SK-N-MC (cell line): ENCODE data around the gene LRRC3.
"Not testable (repeated sequence)": the region's sequence is repeated elsewhere in the genome, so short reads cannot be mapped to it uniquely, and the experiment has no call there.

ENCODE experiments used
- DNase-seq: peaks from one replicate; pipeline ENCODE4 v3.0.0-alpha.2; 2011; ENCODE audit warnings: low read depth, low spot score
- H3K27ac ChIP-seq: fragments of 200-600 bp; sonication (generic); 2 replicates; pipeline ENCODE4 v1.5.1; 2016; ENCODE audit warnings: mixed run types
- H3K36me3 ChIP-seq: fragments of 200-600 bp; sonication (generic); 2 replicates; pipeline ENCODE4 v1.6.1; 2017; ENCODE audit warnings: antibody characterized with exemption, low read length, mixed read lengths; ENCODE audit not compliant: insufficient read depth
- H3K4me3 ChIP-seq: fragments of 200-600 bp; sonication (generic); 2 replicates; pipeline ENCODE4 v1.5.1; 2016
- H3K9ac ChIP-seq: fragments of 200-600 bp; sonication (generic); 2 replicates; pipeline ENCODE4 v1.8.0; 2017; ENCODE audit warnings: mixed run types, mixed read lengths; ENCODE audit not compliant: insufficient read length
- H3K9me3 ChIP-seq: fragments of 200-600 bp; sonication (generic); 2 replicates; pipeline ENCODE4 v1.6.1; 2017; ENCODE audit warnings: low read depth, mild to moderate bottlenecking, antibody characterized with exemption, low read length, moderate library complexity, mixed read lengths
- EZH2 ChIP-seq: fragments of 200-600 bp; sonication (generic); IDR thresholded peaks from one replicate; pipeline ENCODE4 v1.6.1; 2017; ENCODE audit warnings: antibody characterized with exemption
- FOXP2 ChIP-seq: optimal IDR thresholded peaks from 2 replicates; pipeline ENCODE3; 2011; ENCODE audit warnings: mild to moderate bottlenecking, moderate library complexity; ENCODE audit not compliant: insufficient read depth; ENCODE audit errors: extremely low read length, control extremely low read depth
- POLR2AphosphoS5 ChIP-seq: IDR thresholded peaks from 2 replicates; pipeline ENCODE4 v1.6.1; 2012; ENCODE audit warnings: mild to moderate bottlenecking, low read depth, low read length, borderline replicate concordance

LRRC3 gene

GRCh38 chr21:44415073-44416025 is 40.0 kb upstream of the LRRC3 start:
- no peaks in the 10 kb centered on the region for H3K36me3 ChIP-seq
- H3K9me3 ChIP-seq = no peaks in the 10 kb centered on the region
- no peak for DNase-seq
- H3K9ac ChIP-seq = no peak overlapping the region
- no peak overlapping the region for H3K27ac ChIP-seq
- H3K4me3 ChIP-seq = no peak overlapping the region
- TF ChIP-seq EZH2 (no peak), POLR2AphosphoS5 (no peak), FOXP2 (no peak)

DNA sequence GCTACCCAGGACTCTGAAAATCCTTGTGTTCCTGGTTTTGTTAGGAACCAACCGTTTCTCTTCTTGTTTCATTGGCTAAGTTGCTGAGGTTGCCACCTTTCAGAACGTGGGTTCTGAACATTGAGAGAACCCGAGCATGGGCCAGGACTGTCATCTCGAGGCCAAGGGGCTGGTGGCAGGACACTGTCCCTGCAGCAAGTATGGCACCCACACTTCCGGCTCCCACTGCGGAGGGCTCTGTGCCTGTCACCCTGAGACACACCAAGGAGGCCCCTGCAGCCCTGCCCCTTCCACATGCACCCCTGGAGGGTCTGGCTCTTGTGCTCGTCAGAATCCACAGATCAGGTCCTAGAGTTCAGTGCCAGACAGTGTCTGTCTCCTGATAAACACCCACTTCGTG is 39.1 kb upstream of the LRRC3 start:
- no peak overlapping the region for H3K27ac ChIP-seq
- TF ChIP-seq EZH2 (no peak), POLR2AphosphoS5 (no peak), FOXP2 (no peak)
- no peaks in the 10 kb centered on the region for H3K36me3 ChIP-seq
- DNase-seq = no peak
- H3K4me3 ChIP-seq = no peak overlapping the region
- H3K9ac ChIP-seq = no peak overlapping the region
- no peaks in the 10 kb centered on the region for H3K9me3 ChIP-seq

GRCh38 chr21:44417621-44418107 is 37.6 kb upstream of the LRRC3 start:
- not testable (repeated sequence) for H3K27ac ChIP-seq, H3K4me3 ChIP-seq, H3K9ac ChIP-seq, H3K36me3 ChIP-seq, H3K9me3 ChIP-seq, DNase-seq

DNA sequence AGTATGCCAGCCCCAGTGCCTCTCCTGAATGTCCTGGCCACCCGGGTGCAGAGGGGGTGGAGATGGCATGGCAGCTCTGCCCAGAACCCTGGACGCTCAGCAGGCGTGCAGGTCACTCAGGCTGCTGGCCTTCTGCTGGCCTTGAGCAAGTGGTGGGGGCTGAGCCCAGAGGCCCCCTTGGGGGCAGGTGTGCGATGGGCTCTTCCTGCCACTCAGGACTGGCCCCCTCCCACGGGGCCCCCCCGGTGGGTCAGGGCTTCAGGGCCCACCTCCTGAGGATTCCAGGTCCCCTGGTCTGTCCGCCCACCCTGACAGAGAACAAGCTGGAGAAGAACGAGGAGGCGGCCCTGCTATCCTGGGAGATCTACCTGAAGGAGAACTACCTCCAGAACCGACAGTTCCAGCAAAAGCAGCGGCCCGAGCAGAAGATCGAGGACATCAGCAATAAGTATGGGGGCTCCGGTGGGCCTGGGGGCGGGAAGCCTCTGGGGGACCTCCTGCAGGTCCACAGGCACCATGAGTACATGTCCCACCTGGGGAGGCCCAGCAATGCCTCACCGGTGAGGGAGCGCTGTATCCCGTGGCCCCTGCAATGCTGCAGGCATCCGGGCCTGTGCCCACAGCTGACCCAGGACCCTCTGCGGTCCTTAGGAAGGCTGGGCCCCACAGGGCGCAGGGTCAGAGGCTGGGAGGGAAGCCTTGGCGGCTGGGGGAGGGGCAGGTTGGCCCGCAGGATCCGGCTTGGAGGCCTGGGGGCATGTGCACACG is 37.0 kb upstream of the LRRC3 start:
- no peak for DNase-seq
- H3K9ac ChIP-seq = no peak overlapping the region
- H3K4me3 ChIP-seq = no peak overlapping the region
- H3K27ac ChIP-seq = no peak overlapping the region
- no peaks in the 10 kb centered on the region for H3K36me3 ChIP-seq
- H3K9me3 ChIP-seq = no peaks in the 10 kb centered on the region
- TF ChIP-seq EZH2 = no peak
- TF ChIP-seq POLR2AphosphoS5 = no peak
- TF ChIP-seq FOXP2 = no peak

GRCh38 chr21:44418876-44419230 is 36.5 kb upstream of the LRRC3 start:
- H3K27ac ChIP-seq = no peak overlapping the region
- no peaks in the 10 kb centered on the region for H3K36me3 ChIP-seq
- no peak overlapping the region for H3K9ac ChIP-seq
- TF ChIP-seq FOXP2 (no peak), EZH2 (no peak), POLR2AphosphoS5 (no peak)
- no peaks in the 10 kb centered on the region for H3K9me3 ChIP-seq
- no peak for DNase-seq
- H3K4me3 ChIP-seq = no peak overlapping the region

GRCh38 chr21:44419679-44420078 is 35.6 kb upstream of the LRRC3 start:
- no peak overlapping the region for H3K4me3 ChIP-seq
- no peak for DNase-seq
- H3K9ac ChIP-seq = no peak overlapping the region
- TF ChIP-seq POLR2AphosphoS5 = no peak
- TF ChIP-seq EZH2 = no peak
- no peak for TF ChIP-seq FOXP2
- no peaks in the 10 kb centered on the region for H3K9me3 ChIP-seq
- H3K36me3 ChIP-seq = no peaks in the 10 kb centered on the region
- no peak overlapping the region for H3K27ac ChIP-seq

DNA sequence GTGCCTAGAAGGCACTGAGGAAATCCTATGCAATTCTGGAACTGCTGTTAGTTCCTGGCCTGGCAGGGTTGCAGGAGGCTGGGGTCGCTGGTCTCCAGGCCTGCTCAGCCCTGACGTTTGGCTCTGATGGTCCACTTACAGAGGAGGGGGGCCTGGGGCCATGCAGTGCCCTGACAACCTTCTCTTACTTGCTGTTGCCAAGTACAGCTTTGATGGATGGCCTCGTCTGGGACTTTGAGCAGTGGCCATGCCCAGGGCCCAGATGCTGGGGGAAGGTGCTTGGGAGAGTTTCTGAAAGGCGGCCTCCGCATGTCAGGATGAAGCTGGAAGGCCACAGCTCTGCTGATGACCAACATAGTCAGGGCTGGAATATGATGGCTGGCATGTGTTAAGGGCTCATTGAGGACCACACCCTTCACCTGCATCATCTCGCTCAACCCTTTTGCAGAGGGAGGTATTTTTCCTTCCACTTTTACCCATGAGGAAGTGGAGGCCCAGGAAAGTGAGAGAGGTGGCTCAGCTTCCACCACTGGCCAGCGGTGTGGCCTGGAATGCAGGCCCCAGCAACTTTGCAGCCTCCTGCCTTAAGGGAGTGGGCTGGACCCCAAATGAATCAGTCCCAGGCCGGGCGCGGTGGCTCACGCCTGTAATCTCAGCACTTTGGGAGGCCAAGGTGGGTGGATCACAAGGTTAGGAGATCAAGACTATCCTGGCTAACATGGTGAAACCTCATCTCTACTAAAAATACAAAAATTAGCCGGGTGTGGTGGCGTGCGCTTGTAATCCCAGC is 34.7 kb upstream of the LRRC3 start:
- Histone ChIP-seq H3K27ac (no peak overlapping the region), H3K4me3 (no peak overlapping the region), H3K36me3 (no peaks in the 10 kb centered on the region), H3K9ac (no peak overlapping the region), H3K9me3 (no peaks in the 10 kb centered on the region)
- DNase-seq = no peak
- TF ChIP-seq EZH2 (no peak), POLR2AphosphoS5 (no peak), FOXP2 (no peak)
